Measurements from ENCODE around the gene PTPRN2. TPM values are rescaled to one million over a fixed set of nuclear protein-coding genes. Genes with fewer than 3 reads are reported as not detected.

The PTPRN2 gene
- total RNA-seq, 1 experiment from 2014 or later: 1.1 TPM

GRCh38 chr7:157866336-157866924 is 721.2 kb downstream of the PTPRN2 start:
- Histone ChIP-seq H3K4me1 (ENCODE audit: control insufficient read depth, insufficient read depth, low read length) (no peaks in the 10 kb centered on the region), H3K27me3 (ENCODE audit: control insufficient read depth, insufficient read depth, low read length) (peaks cover 5% of the 10 kb centered on the region; the same call in 1 of the 2 replicates), H3K9me3 (ENCODE audit: control insufficient read depth, insufficient read depth, low read depth, low read length) (no peaks in the 10 kb centered on the region), H3K27ac (ENCODE audit: low read length) (no peak overlapping the region), H3K4me3 (ENCODE audit: low read depth in 2 of 2, low read length in 2 of 2) (no peak overlapping the region), H3K36me3 (ENCODE audit: control insufficient read depth, insufficient read depth, low read length) (no peaks in the 10 kb centered on the region)
- CTCF ChIA-PET: no interaction called here
- POLR2A ChIA-PET: no interaction called here
- intact Hi-C loops (cut with micrococcal nuclease; ENCODE audit: unreplicated experiment): no loop called here
- DNase-seq (ENCODE audit: low read depth, low spot score): no peak
- BruUV-seq (replicated peaks): no TSS peak
- in situ Hi-C loops (cut with HindIII; ENCODE audit: low pct_unique_long_range_greater_than_20kb, low sequenced_read_pairs): no loop called here
- ATAC-seq: no peak
- no peak for TF ChIP-seq TCF7L2 (IDR thresholded peaks at IDR 0.05; ENCODE audit: low read depth, low read length)
- TF ChIP-seq CTCF (IDR thresholded peaks at IDR 0.05): no peak
- no peak for TF ChIP-seq SIN3A (IDR thresholded peaks at IDR 0.05; ENCODE audit: borderline replicate concordance, insufficient read depth, low read depth, low read length)

- in situ Hi-C loops (cut with HindIII; ENCODE audit: low pct_unique_long_range_greater_than_20kb, low sequenced_read_pairs): no loop called here
- ATAC-seq: no peak
- ChIA-PET POLR2A (no interaction called here), CTCF (no interaction called here)
- BruUV-seq (replicated peaks): no TSS peak
- intact Hi-C loops (cut with micrococcal nuclease; ENCODE audit: unreplicated experiment): no loop called here
- TF ChIP-seq SIN3A (IDR thresholded peaks at IDR 0.05; ENCODE audit: borderline replicate concordance, insufficient read depth, low read depth, low read length): no peak
- TF ChIP-seq POLR2AphosphoS5 (IDR thresholded peaks at IDR 0.05; ENCODE audit: low read depth, low read length): no peak
- no peak for TF ChIP-seq TCF7L2 (IDR thresholded peaks at IDR 0.05; ENCODE audit: low read depth, low read length)
- no peak for TF ChIP-seq CTCF (IDR thresholded peaks at IDR 0.05)
- no peak for TF ChIP-seq REST (IDR thresholded peaks at IDR 0.05; ENCODE audit: insufficient read depth in 1 of 2, low read depth in 2 of 2, low read length in 1 of 2)
- H3K4me3 ChIP-seq (ENCODE audit: low read depth in 2 of 2, low read length in 2 of 2): no peak overlapping the region
- peaks cover 5% of the 10 kb centered on the region; the same call in 1 of the 2 replicates for H3K27me3 ChIP-seq (ENCODE audit: control insufficient read depth, insufficient read depth, low read length)
- H3K9me3 ChIP-seq (ENCODE audit: control insufficient read depth, insufficient read depth, low read depth, low read length): no peaks in the 10 kb centered on the region
- H3K36me3 ChIP-seq (ENCODE audit: control insufficient read depth, insufficient read depth, low read length): no peaks in the 10 kb centered on the region
- H3K4me1 ChIP-seq (ENCODE audit: control insufficient read depth, insufficient read depth, low read length): no peaks in the 10 kb centered on the region
- no peak for DNase-seq (ENCODE audit: low read depth, low spot score)
- no peak overlapping the region for H3K27ac ChIP-seq (ENCODE audit: low read length)
These were observed 722.1 kb downstream of the PTPRN2 start for GRCh38 chr7:157865351-157866165.
